ENCODE measurements around the gene GOLGA6A. TPM values are rescaled to one million over a fixed set of nuclear protein-coding genes. Genes with fewer than 3 reads are reported as not detected.

The GOLGA6A gene
- total and polyA plus RNA-seq, 2 donors (not counting 1 experiment from before 2014, with no cell fraction given), result 0.31 to 1.0 TPM

GRCh38 chr15:74042603-74043424, 39.5 kb downstream of the GOLGA6A start:
- ATAC-seq (ENCODE audit: low read depth) (no peak), DNase-seq (no peak)
- H3K27ac Mint-ChIP-seq, result no peak overlapping the region
- H3K9me3 Mint-ChIP-seq (ENCODE audit: insufficient read depth), result no peaks in the 10 kb centered on the region
- 92% methylated on average over 11 of the region's 11 CpGs for WGBS (ENCODE audit: insufficient coverage)
- TF ChIP-seq EZH2 (IDR thresholded peaks at IDR 0.05; ENCODE audit: borderline replicate concordance, insufficient read depth, low read depth, low read length, poor library complexity, severe bottlenecking), result no peak
- no peak for TF ChIP-seq CTCF (IDR thresholded peaks at IDR 0.05)
- Histone ChIP-seq H3K27ac (ENCODE audit: low read length in 2 of 2) (no peak overlapping the region), H3K79me2 (ENCODE audit: control insufficient read depth, insufficient read depth, low read length) (no peaks in the 10 kb centered on the region), H3K36me3 (replicated peaks in 1 of 2; ENCODE audit: control extremely low read depth in 1 of 2, control insufficient read depth in 1 of 2, extremely low read depth in 1 of 2, insufficient read depth in 2 of 2, low read length in 1 of 2) (peaks cover 0 to 26% of the 10 kb centered on the region in 2 experiments), H3K9ac (ENCODE audit: low read length) (no peak overlapping the region), H3K27me3 (replicated peaks in 1 of 4; ENCODE audit: control extremely low read depth in 1 of 4, control insufficient read depth in 3 of 4, insufficient read depth in 4 of 4, low read length in 3 of 4) (no peaks in the 10 kb centered on the region), H4K20me1 (ENCODE audit: control insufficient read depth, insufficient read depth, low read length, poor library complexity, severe bottlenecking) (no peaks in the 10 kb centered on the region), H2AFZ (ENCODE audit: insufficient read depth, low read depth, low read length, poor library complexity, severe bottlenecking) (no peak overlapping the region), H3K4me1 (ENCODE audit: control insufficient read depth in 2 of 2, insufficient read depth in 2 of 2, low read length in 2 of 2) (peaks cover 0 to under 1% of the 10 kb centered on the region in 2 donors), H3K4me2 (replicated peaks; ENCODE audit: low read depth, low read length, poor library complexity, severe bottlenecking) (no peak overlapping the region), H3K9me3 (ENCODE audit: control extremely low read depth in 1 of 3, control insufficient read depth in 2 of 3, insufficient read depth in 1 of 3, low read length in 2 of 3) (no peaks in the 10 kb centered on the region), H3K4me3 (ENCODE audit: control extremely low read depth in 1 of 5, extremely low read depth in 1 of 5, insufficient read depth in 1 of 5, low read depth in 2 of 5, low read length in 4 of 5) (no peak overlapping the region)
- ChIA-PET CTCF (interaction anchor here (4.0 kb wide), 1 partner anchor 70 kb away, joined by 14 read pairs; no protein-coding TSS in a partner anchor), POLR2A (no interaction called here)
- H3K4me1 Mint-ChIP-seq, result no peaks in the 10 kb centered on the region
- no peaks in the 10 kb centered on the region for H3K27me3 Mint-ChIP-seq
- intact Hi-C loops (cut with micrococcal nuclease), result no loop called here
- no peak overlapping the region for H3K4me3 Mint-ChIP-seq

GRCh38 chr15:74041777-74042435, 40.4 kb downstream of the GOLGA6A start:
- no peaks in the 10 kb centered on the region for H3K27me3 ChIP-seq (replicated peaks in 1 of 4; ENCODE audit: control extremely low read depth in 1 of 4, control insufficient read depth in 3 of 4, insufficient read depth in 4 of 4, low read length in 3 of 4)
- H3K4me2 ChIP-seq (replicated peaks; ENCODE audit: low read depth, low read length, poor library complexity, severe bottlenecking), result no peak overlapping the region
- H3K79me2 ChIP-seq (ENCODE audit: control insufficient read depth, insufficient read depth, low read length), result no peaks in the 10 kb centered on the region
- H3K4me1 ChIP-seq (ENCODE audit: control insufficient read depth in 2 of 2, insufficient read depth in 2 of 2, low read length in 2 of 2), result no peaks in the 10 kb centered on the region
- ChIA-PET CTCF (interaction anchor here (0.5 to 4.0 kb wide), 4 partner anchors 7 to 69 kb away, joined by 3 to 14 read pairs (median 6); no protein-coding TSS in a partner anchor), POLR2A (no interaction called here)
- H3K4me3 ChIP-seq (ENCODE audit: control extremely low read depth in 1 of 5, extremely low read depth in 1 of 5, insufficient read depth in 1 of 5, low read depth in 2 of 5, low read length in 4 of 5), result no peak overlapping the region
- H3K9me3 ChIP-seq (ENCODE audit: control extremely low read depth in 1 of 3, control insufficient read depth in 2 of 3, insufficient read depth in 1 of 3, low read length in 2 of 3), result no peaks in the 10 kb centered on the region
- peak overlapping the region; percentile 13 for H3K27ac Mint-ChIP-seq
- no peak overlapping the region for H3K9ac ChIP-seq (ENCODE audit: low read length)
- no peak for DNase-seq
- intact Hi-C loops (cut with micrococcal nuclease), result no loop called here
- H3K36me3 ChIP-seq (replicated peaks in 1 of 2; ENCODE audit: control extremely low read depth in 1 of 2, control insufficient read depth in 1 of 2, extremely low read depth in 1 of 2, insufficient read depth in 2 of 2, low read length in 1 of 2), result peaks cover 0 to 35% of the 10 kb centered on the region in 2 experiments
- 98% methylated on average over 8 of the region's 8 CpGs for WGBS (ENCODE audit: insufficient coverage)
- no peaks in the 10 kb centered on the region for H3K27me3 Mint-ChIP-seq
- no peak overlapping the region for H2AFZ ChIP-seq (ENCODE audit: insufficient read depth, low read depth, low read length, poor library complexity, severe bottlenecking)
- no peak for ATAC-seq (ENCODE audit: low read depth)
- no peak overlapping the region for H3K27ac ChIP-seq (ENCODE audit: low read length in 2 of 2)
- H3K9me3 Mint-ChIP-seq (ENCODE audit: insufficient read depth), result no peaks in the 10 kb centered on the region
- no peaks in the 10 kb centered on the region for H4K20me1 ChIP-seq (ENCODE audit: control insufficient read depth, insufficient read depth, low read length, poor library complexity, severe bottlenecking)
- no peak for TF ChIP-seq EZH2 (IDR thresholded peaks at IDR 0.05; ENCODE audit: borderline replicate concordance, insufficient read depth, low read depth, low read length, poor library complexity, severe bottlenecking)
- no peak overlapping the region for H3K4me3 Mint-ChIP-seq
- no peaks in the 10 kb centered on the region for H3K4me1 Mint-ChIP-seq

Measured in B cell (primary cell).